Suprapubic skin (tissue), 3 donors: ENCODE measurements around the gene OR2J1.

Experiments
- POLR2A ChIP-seq, 2 donors: fragments of 450-650 bp; IDR thresholded peaks; one replicate each; pipeline ENCODE4 v1.6.1; 2017; ENCODE audit warnings: antibody characterized with exemption in 2 of 2, mild to moderate bottlenecking in 2 of 2, moderate library complexity in 2 of 2
- TF ChIP-seq, protein P1 (sequence below), 2 donors: fragments of 200-600 bp in 1 of 2; fragments of 450-650 bp in 1 of 2; sonication (generic) in 1 of 2; IDR thresholded peaks; one replicate each; pipeline ENCODE4 v1.5.1; 2016 to 2019; ENCODE audit warnings: antibody characterized with exemption in 2 of 2, mild to moderate bottlenecking in 1 of 2, moderate library complexity in 1 of 2

GRCh38 chr6:29107758-29108157 lies 8.5 kb downstream of the OR2J1 start, which contains the start of gene OR2J3:
- TF ChIP-seq, protein P1, sequence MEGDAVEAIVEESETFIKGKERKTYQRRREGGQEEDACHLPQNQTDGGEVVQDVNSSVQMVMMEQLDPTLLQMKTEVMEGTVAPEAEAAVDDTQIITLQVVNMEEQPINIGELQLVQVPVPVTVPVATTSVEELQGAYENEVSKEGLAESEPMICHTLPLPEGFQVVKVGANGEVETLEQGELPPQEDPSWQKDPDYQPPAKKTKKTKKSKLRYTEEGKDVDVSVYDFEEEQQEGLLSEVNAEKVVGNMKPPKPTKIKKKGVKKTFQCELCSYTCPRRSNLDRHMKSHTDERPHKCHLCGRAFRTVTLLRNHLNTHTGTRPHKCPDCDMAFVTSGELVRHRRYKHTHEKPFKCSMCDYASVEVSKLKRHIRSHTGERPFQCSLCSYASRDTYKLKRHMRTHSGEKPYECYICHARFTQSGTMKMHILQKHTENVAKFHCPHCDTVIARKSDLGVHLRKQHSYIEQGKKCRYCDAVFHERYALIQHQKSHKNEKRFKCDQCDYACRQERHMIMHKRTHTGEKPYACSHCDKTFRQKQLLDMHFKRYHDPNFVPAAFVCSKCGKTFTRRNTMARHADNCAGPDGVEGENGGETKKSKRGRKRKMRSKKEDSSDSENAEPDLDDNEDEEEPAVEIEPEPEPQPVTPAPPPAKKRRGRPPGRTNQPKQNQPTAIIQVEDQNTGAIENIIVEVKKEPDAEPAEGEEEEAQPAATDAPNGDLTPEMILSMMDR (IDR thresholded peaks at IDR 0.05): no peak
- TF ChIP-seq POLR2A (IDR thresholded peaks at IDR 0.05): no peak
